ENCODE measurements around the gene CDKN2AIP. TPM values are rescaled to one million over a fixed set of nuclear protein-coding genes. Genes with fewer than 3 reads are reported as not detected.

Gene CDKN2AIP
- total RNA-seq, 4 donors from 2014 or later, result 17.1 to 24.4 (median 22.7) TPM

DNA sequence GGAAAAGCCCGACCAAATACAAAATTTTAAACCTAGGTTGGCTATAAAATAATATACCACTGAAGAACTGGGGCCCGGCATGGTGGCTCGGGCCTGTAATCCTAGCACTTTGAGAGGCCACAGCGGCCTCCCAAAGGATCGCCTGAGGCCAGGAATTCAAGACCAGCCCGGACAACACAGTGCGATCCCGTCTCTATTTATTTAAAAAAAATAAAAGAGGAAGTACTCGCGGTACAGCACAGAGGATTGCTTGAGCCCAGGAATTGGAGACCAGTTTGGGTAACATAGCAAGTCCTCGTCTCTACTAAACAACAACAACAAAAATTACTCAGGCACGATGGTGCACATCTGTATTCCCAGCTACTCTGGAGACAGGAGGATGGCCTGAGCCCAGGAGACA lies 44.8 kb upstream of the CDKN2AIP start:
- TF ChIP-seq, protein P1, sequence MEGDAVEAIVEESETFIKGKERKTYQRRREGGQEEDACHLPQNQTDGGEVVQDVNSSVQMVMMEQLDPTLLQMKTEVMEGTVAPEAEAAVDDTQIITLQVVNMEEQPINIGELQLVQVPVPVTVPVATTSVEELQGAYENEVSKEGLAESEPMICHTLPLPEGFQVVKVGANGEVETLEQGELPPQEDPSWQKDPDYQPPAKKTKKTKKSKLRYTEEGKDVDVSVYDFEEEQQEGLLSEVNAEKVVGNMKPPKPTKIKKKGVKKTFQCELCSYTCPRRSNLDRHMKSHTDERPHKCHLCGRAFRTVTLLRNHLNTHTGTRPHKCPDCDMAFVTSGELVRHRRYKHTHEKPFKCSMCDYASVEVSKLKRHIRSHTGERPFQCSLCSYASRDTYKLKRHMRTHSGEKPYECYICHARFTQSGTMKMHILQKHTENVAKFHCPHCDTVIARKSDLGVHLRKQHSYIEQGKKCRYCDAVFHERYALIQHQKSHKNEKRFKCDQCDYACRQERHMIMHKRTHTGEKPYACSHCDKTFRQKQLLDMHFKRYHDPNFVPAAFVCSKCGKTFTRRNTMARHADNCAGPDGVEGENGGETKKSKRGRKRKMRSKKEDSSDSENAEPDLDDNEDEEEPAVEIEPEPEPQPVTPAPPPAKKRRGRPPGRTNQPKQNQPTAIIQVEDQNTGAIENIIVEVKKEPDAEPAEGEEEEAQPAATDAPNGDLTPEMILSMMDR (IDR thresholded peaks at IDR 0.05; ENCODE audit: low read depth), result no peak

- TF ChIP-seq, protein P1 (IDR thresholded peaks at IDR 0.05; ENCODE audit: low read depth), result no peak
Observed at GRCh38 chr4:183400035-183400434, 44.4 kb upstream of the CDKN2AIP start.

DNA sequence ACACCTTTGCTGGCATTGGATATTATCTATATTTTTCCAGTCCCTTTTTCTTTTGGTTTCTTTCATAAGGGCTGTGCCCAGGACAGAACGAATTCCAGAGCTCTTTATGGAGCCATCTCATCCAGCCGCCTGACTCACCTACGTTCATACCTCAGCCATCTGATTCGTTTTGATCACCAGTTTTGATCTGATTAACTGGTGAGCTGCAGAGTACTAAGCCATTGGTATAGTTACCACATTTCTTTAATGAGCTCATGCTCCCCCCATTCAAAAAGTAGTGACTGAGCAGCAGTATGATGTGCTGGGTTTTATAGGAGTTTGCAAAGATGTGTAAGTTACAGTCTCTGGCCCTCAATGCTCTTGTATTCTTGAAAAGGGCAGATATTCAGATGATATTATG lies 43.0 kb upstream of the CDKN2AIP start:
- TF ChIP-seq, protein P1 (IDR thresholded peaks at IDR 0.05; ENCODE audit: low read depth), result no peak

DNA sequence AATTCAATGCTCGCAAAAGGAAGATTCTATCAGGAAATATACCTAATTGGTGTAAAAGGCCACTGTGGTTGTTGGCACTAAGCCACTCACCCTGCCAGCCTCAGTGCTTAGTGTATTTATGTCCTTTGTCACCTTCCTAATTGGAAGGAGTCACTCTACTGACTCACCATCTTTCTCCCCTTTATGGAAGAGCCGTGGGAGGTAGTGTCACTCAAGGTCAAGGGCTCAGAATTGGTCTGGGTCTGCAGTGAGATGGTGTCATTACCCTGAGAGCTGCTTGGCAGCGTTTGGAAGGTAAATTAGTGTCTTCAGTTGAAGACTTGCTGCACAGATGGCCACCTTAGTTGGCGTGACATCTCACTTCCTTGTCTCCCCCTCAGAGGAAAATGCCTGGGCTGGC lies 41.7 kb upstream of the CDKN2AIP start:
- TF ChIP-seq, protein P1 (IDR thresholded peaks at IDR 0.05; ENCODE audit: low read depth), result no peak

DNA sequence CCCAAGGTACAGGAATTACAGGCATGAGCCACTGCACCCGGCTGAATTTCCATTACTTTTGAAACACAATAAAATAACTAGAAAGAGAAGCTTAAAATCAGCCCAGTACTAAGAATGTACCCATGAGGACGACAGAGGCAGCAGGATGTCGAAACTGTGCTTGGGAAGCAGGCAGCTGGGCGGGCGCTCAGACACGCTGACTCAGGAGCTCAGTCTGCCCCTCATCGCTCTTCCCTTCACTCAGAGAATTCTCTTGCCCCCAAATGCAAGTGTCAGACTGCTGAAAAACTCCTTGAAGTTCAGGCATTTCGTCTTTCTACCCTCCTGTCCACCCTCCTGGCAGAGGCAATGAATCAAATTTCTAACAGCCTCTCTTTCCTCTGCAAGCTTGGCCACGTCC lies 41.0 kb upstream of the CDKN2AIP start:
- TF ChIP-seq, protein P1 (IDR thresholded peaks at IDR 0.05; ENCODE audit: low read depth), result no peak

DNA sequence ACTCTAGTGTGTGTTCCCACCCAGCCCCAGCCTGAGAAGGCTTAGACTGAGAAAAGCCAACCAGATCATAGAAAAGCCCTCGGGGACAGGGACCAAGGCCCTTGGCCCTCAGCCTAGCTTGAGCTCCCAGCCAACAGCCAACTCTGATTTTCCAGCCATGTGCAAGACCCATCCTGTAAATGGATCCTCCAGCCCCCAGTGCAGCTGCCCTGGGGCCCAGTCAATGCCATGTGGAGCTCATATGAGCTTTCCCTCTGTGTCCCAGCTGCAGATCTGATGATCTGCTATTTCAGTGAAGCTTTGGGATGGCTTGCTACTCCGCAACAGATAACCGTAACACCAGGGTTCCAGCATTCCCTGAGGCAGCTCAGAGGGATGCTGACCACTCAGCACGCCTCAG lies 40.5 kb upstream of the CDKN2AIP start:
- TF ChIP-seq, protein P1 (IDR thresholded peaks at IDR 0.05; ENCODE audit: low read depth), result no peak

DNA sequence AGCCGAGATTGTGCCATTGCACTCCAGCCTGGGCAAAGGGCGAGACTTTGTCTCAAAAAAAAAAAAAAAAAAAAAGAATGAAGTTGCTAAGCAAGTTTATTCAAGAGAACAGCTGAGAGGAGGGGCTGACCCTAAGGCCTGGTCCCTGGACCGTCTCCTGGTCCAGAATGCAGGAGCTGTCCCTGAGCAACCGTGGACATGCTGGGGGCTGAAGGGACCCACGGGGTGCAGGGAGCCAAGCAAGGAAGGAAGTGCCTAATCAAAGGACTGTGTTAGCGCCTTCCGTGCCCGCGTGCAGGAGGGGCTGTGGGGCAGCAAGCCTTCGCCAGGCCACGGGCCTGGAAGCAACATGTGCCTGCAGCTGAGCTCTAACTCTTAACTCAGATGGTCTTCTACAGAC lies 39.1 kb upstream of the CDKN2AIP start:
- TF ChIP-seq, protein P1 (IDR thresholded peaks at IDR 0.05; ENCODE audit: low read depth), result no peak

All from subcutaneous adipose tissue (tissue), 4 donors.